ENCODE results near the gene PIGB.
"Not testable (repeated sequence)": the region's sequence is repeated elsewhere in the genome, so short reads cannot be mapped to it uniquely, and the experiment has no call there.

Gene PIGB

GRCh38 chr15:55318588-55319494, at the start of gene PIGB, which contains the start of gene PIGBOS1:
TSS of gene PIGB (plus strand) at chr15:55319222. CDS start at chr15:55319251, 29 bp downstream.
TSS of gene PIGBOS1 (minus strand) at chr15:55319123. CDS start at chr15:55317792, 1,331 bp downstream.
- DNase-seq (ENCODE audit: low read depth in 2 of 2), result peak; percentile 72 to 75

GRCh38 chr15:55270291-55270690, 48.7 kb upstream of the PIGB start:
- DNase-seq (ENCODE audit: low read depth in 2 of 2), result no peak

GRCh38 chr15:55276324-55276723, 42.7 kb upstream of the PIGB start:
- no peak for DNase-seq (ENCODE audit: low read depth in 2 of 2)

- peak in 1 of 2 experiments; percentile 39 for DNase-seq (ENCODE audit: low read depth in 2 of 2)
Measured at GRCh38 chr15:55277116-55277564, 41.9 kb upstream of the PIGB start.

GRCh38 chr15:55277715-55278114, 41.3 kb upstream of the PIGB start:
- no peak for DNase-seq (ENCODE audit: low read depth in 2 of 2)

GRCh38 chr15:55279100-55279745, 39.8 kb upstream of the PIGB start:
- DNase-seq (ENCODE audit: low read depth in 2 of 2), result no peak

GRCh38 chr15:55279746-55280351, 39.2 kb upstream of the PIGB start:
- peak; percentile 47 to 50 for DNase-seq (ENCODE audit: low read depth in 2 of 2)

GRCh38 chr15:55280589-55280988, 38.4 kb upstream of the PIGB start:
- DNase-seq (ENCODE audit: low read depth in 2 of 2), result not testable (repeated sequence)

GRCh38 chr15:55281517-55282228, 37.3 kb upstream of the PIGB start:
- no peak for DNase-seq (ENCODE audit: low read depth in 2 of 2)

- DNase-seq (ENCODE audit: low read depth in 2 of 2), result peak; percentile 56 to 67
Measured at GRCh38 chr15:55282284-55282833, 36.7 kb upstream of the PIGB start.

- DNase-seq (ENCODE audit: low read depth in 2 of 2), result no peak
Measured at GRCh38 chr15:55283379-55284147, 35.5 kb upstream of the PIGB start.

GRCh38 chr15:55284426-55284825, 34.6 kb upstream of the PIGB start:
- no peak for DNase-seq (ENCODE audit: low read depth in 2 of 2)

- not testable (repeated sequence) for DNase-seq (ENCODE audit: low read depth in 2 of 2)
Measured at GRCh38 chr15:55286442-55287189, 32.4 kb upstream of the PIGB start.

- DNase-seq (ENCODE audit: low read depth in 2 of 2), result no peak
Measured at GRCh38 chr15:55288006-55288717, 30.9 kb upstream of the PIGB start.

- DNase-seq (ENCODE audit: low read depth in 2 of 2), result no peak
Measured at GRCh38 chr15:55289011-55289745, 29.8 kb upstream of the PIGB start.

- DNase-seq (ENCODE audit: low read depth in 2 of 2), result no peak
Measured at GRCh38 chr15:55289746-55290527, 29.1 kb upstream of the PIGB start, which contains the start of gene RAB27A. TSS of gene RAB27A (minus strand) at chr15:55289813. CDS start at chr15:55234934, 54,879 bp downstream.

GRCh38 chr15:55290528-55291057, 28.4 kb upstream of the PIGB start:
- peak; percentile 54 to 59 for DNase-seq (ENCODE audit: low read depth in 2 of 2)
